Measurements from ENCODE around the gene MCC. TPM values are rescaled to one million over a fixed set of nuclear protein-coding genes. Genes with fewer than 3 reads are reported as not detected.

Gene MCC
- total RNA-seq, 1 experiment from 2014 or later, result 23.5 TPM

- Mint-ChIP-seq H3K27me3 (ENCODE audit: low read depth) (no peaks in the 10 kb centered on the region), H3K4me3 (no peak overlapping the region), H3K27ac (no peak overlapping the region), H3K4me1 (peaks cover 3% of the 10 kb centered on the region; the same call in 1 of the 2 replicates), H3K36me3 (no peaks in the 10 kb centered on the region), H3K9me3 (no peaks in the 10 kb centered on the region)
- DNase-seq (ENCODE audit: low spot score) (no peak), ATAC-seq (peak; percentile 88)
- CTCF ChIA-PET, result interaction anchor here (0.5 to 1.5 kb wide), 5 partner anchors 134 to 343 kb away, joined by 3 to 6 read pairs (median 3); partner anchors contain the start of gene YTHDC2
- POLR2A ChIA-PET, result no interaction called here
- TF ChIP-seq ZNF532 (CRISPR knock-in tag; IDR thresholded peaks at IDR 0.05; ENCODE audit: borderline replicate concordance), result no peak
- TF ChIP-seq PRDM15 (CRISPR knock-in tag; IDR thresholded peaks at IDR 0.05), result no peak
- TF ChIP-seq MLX (CRISPR knock-in tag; IDR thresholded peaks at IDR 0.05), result no peak
- TF ChIP-seq NR1H2 (CRISPR knock-in tag; IDR thresholded peaks at IDR 0.05), result no peak
- TF ChIP-seq ZNF219 (CRISPR knock-in tag; IDR thresholded peaks at IDR 0.05; ENCODE audit: borderline replicate concordance), result no peak
- TF ChIP-seq ZNF671 (CRISPR knock-in tag; IDR thresholded peaks at IDR 0.05), result no peak
- TF ChIP-seq USF2 (CRISPR knock-in tag; IDR thresholded peaks at IDR 0.05), result no peak
- no peak for TF ChIP-seq ZSCAN18 (CRISPR knock-in tag; IDR thresholded peaks at IDR 0.05)
- no peak for TF ChIP-seq MAX (CRISPR knock-in tag; IDR thresholded peaks at IDR 0.05)
Measured at GRCh38 chr5:113376640-113377039, 111.6 kb downstream of the MCC start.

- Mint-ChIP-seq H3K36me3 (no peaks in the 10 kb centered on the region), H3K9me3 (no peaks in the 10 kb centered on the region), H3K4me3 (no peak overlapping the region), H3K4me1 (peaks cover 3% of the 10 kb centered on the region; the same call in 1 of the 2 replicates), H3K27ac (no peak overlapping the region), H3K27me3 (ENCODE audit: low read depth) (no peaks in the 10 kb centered on the region)
- ATAC-seq (no peak), DNase-seq (ENCODE audit: low spot score) (no peak)
- ChIA-PET POLR2A (no interaction called here), CTCF (interaction anchor here (1.5 kb wide), 1 partner anchor 231 kb away, joined by 3 read pairs; no protein-coding TSS in a partner anchor)
- TF ChIP-seq ATF2 (CRISPR knock-in tag; IDR thresholded peaks at IDR 0.05; ENCODE audit: borderline replicate concordance, low read depth), result no peak
- TF ChIP-seq ATF3 (CRISPR knock-in tag; conservative IDR thresholded peaks at IDR 0.05), result no peak
- TF ChIP-seq CDX4 (CRISPR knock-in tag; IDR thresholded peaks at IDR 0.05; ENCODE audit: borderline replicate concordance), result no peak
- no peak for TF ChIP-seq OVOL2 (CRISPR knock-in tag; IDR thresholded peaks at IDR 0.05; ENCODE audit: borderline replicate concordance)
- no peak for TF ChIP-seq ZNF416 (CRISPR knock-in tag; IDR thresholded peaks at IDR 0.05)
- no peak for TF ChIP-seq EMX1 (CRISPR knock-in tag; IDR thresholded peaks at IDR 0.05)
- no peak for TF ChIP-seq NFE2L1 (CRISPR knock-in tag; IDR thresholded peaks at IDR 0.05)
- TF ChIP-seq USF2 (CRISPR knock-in tag; IDR thresholded peaks at IDR 0.05), result no peak
- TF ChIP-seq CREM (CRISPR knock-in tag; IDR thresholded peaks at IDR 0.05), result no peak
- no peak for TF ChIP-seq ZNF263 (CRISPR knock-in tag; IDR thresholded peaks at IDR 0.05; ENCODE audit: low read depth)
Measured at GRCh38 chr5:113375480-113376060, 112.7 kb downstream of the MCC start.
